ENCODE measurements around the gene MAP1LC3B2. TPM values are rescaled to one million over a fixed set of nuclear protein-coding genes. Genes with fewer than 3 reads are reported as not detected.

Gene MAP1LC3B2
- total RNA-seq, 1 experiment from 2014 or later = 1.5 TPM

DNA sequence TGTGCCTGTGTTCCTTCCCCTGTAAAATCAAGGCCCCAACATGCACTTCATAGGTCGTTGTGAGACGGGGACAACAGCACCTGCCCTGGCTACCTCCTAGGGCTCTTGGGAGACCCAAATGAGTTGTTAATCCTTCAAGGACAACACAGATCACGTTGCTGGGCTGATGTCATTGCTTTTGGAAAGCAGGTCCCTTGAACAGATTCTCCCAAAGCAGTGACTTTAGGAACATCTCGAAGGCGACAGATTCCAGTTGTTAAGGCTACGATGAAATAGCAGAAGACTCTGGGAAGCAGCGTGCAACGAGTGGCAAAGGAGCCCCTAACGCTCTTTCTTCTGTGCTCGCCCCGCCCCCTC, 26.2 kb upstream of the MAP1LC3B2 start:
- no peak overlapping the region for H3K4ac ChIP-seq (ENCODE audit: low read depth, low read length)
- no peak overlapping the region for H3K18ac ChIP-seq (ENCODE audit: insufficient read length, low read depth, low read length)
- no peak overlapping the region for H2BK120ac ChIP-seq (ENCODE audit: low read depth, low read length, poor library complexity, severe bottlenecking)
- no peak overlapping the region for H3K27ac ChIP-seq (ENCODE audit: insufficient read length, low read depth, low read length)
- TF ChIP-seq, protein P1, sequence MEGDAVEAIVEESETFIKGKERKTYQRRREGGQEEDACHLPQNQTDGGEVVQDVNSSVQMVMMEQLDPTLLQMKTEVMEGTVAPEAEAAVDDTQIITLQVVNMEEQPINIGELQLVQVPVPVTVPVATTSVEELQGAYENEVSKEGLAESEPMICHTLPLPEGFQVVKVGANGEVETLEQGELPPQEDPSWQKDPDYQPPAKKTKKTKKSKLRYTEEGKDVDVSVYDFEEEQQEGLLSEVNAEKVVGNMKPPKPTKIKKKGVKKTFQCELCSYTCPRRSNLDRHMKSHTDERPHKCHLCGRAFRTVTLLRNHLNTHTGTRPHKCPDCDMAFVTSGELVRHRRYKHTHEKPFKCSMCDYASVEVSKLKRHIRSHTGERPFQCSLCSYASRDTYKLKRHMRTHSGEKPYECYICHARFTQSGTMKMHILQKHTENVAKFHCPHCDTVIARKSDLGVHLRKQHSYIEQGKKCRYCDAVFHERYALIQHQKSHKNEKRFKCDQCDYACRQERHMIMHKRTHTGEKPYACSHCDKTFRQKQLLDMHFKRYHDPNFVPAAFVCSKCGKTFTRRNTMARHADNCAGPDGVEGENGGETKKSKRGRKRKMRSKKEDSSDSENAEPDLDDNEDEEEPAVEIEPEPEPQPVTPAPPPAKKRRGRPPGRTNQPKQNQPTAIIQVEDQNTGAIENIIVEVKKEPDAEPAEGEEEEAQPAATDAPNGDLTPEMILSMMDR (conservative IDR thresholded peaks at IDR 0.05) = no peak
- H3K4me2 ChIP-seq (ENCODE audit: insufficient read depth, insufficient read length, low read length) = peak overlapping the region; percentile 69
- H3K9ac ChIP-seq (ENCODE audit: extremely low read depth, insufficient read length, low read length) = no peak overlapping the region
- peaks cover 25 to 41% of the 10 kb centered on the region in 2 experiments for H3K4me1 Mint-ChIP-seq
- DNase-seq = no peak
- H2BK12ac ChIP-seq (ENCODE audit: insufficient read length, low read depth, low read length) = no peak overlapping the region
- H2BK5ac ChIP-seq (ENCODE audit: insufficient read length, low read length) = no peak overlapping the region
- peaks cover 2% of the 10 kb centered on the region; the same call in 1 of the 2 replicates for H3K4me1 ChIP-seq (ENCODE audit: insufficient read depth, low read length)
- H3K79me1 ChIP-seq (ENCODE audit: insufficient read depth, low read depth, low read length, poor library complexity, severe bottlenecking) = no peaks in the 10 kb centered on the region
- no peaks in the 10 kb centered on the region for H3K9me3 ChIP-seq (ENCODE audit: control insufficient read depth, low read depth, low read length)
- H4K8ac ChIP-seq (replicated peaks; ENCODE audit: insufficient read length, low read depth, low read length) = no peak overlapping the region
- H3K36me3 Mint-ChIP-seq (ENCODE audit: insufficient read depth in 1 of 3, low read depth in 3 of 3) = peaks cover 0 to 6% (median 0%) of the 10 kb centered on the region in 3 experiments; a peak in 2 of 7 replicates
- H3K79me2 ChIP-seq (ENCODE audit: insufficient read depth, low read length) = no peaks in the 10 kb centered on the region
- no peaks in the 10 kb centered on the region for H3K27me3 ChIP-seq (ENCODE audit: insufficient read depth, low read length)
- no peak overlapping the region for H3T11ph ChIP-seq (ENCODE audit: low read length)
- no peak overlapping the region for H2AK5ac ChIP-seq (ENCODE audit: insufficient read length, low read length)
- no peak overlapping the region for H3K23ac ChIP-seq (ENCODE audit: insufficient read length, low read depth, low read length)
- H4K20me1 ChIP-seq (ENCODE audit: control insufficient read depth, insufficient read depth, insufficient read length) = no peaks in the 10 kb centered on the region
- H3K23me2 ChIP-seq (ENCODE audit: insufficient read length, low read depth, low read length, poor library complexity, severe bottlenecking) = peaks cover 13% of the 10 kb centered on the region
- no CpG with 5 or more reads among the region's 11 CpGs for WGBS (ENCODE audit: extremely low coverage, insufficient read length, low lambda C conversion rate)
- H2BK15ac ChIP-seq (ENCODE audit: low read depth, low read length) = no peak overlapping the region
- no peak overlapping the region for H4K5ac ChIP-seq (ENCODE audit: insufficient read length, low read depth, low read length)
- no peak overlapping the region for H3K14ac ChIP-seq (ENCODE audit: insufficient read depth, low read length)
- H3K9me3 Mint-ChIP-seq = no peaks in the 10 kb centered on the region
- no peak overlapping the region for H3K27ac Mint-ChIP-seq
- H4K91ac ChIP-seq (ENCODE audit: insufficient read length, low read depth, low read length) = no peak overlapping the region
- H3K4me3 Mint-ChIP-seq = peak overlapping the region; percentile 73 to 90
- H3K56ac ChIP-seq (ENCODE audit: insufficient read length, low read depth, low read length) = no peak overlapping the region
- peaks cover 14% of the 10 kb centered on the region for H3K27me3 Mint-ChIP-seq (ENCODE audit: low read depth)
- H2BK20ac ChIP-seq (ENCODE audit: low read depth, low read length, poor library complexity, severe bottlenecking) = no peak overlapping the region
- no peak overlapping the region for H2AFZ ChIP-seq (ENCODE audit: low read length)
